HepG2 (cell line): ENCODE results near the gene RABGGTA. TPM values are rescaled to one million over a fixed set of nuclear protein-coding genes. Genes with fewer than 3 reads are reported as not detected.

Source experiments
- ATAD3A ChIP-seq: sonication (generic); formaldehyde crosslinking; IDR thresholded peaks from 2 replicates; pipeline ENCODE4 v1.4.0; 2020; ENCODE audit warnings: missing genetic modification reagents
- CREBL2 ChIP-seq: sonication (generic); formaldehyde crosslinking; IDR thresholded peaks from 2 replicates; pipeline ENCODE4 v1.8.1; 2023; ENCODE audit warnings: missing genetic modification reagents, mild to moderate bottlenecking, borderline replicate concordance
- E2F2 ChIP-seq: sonication (generic); formaldehyde crosslinking; IDR thresholded peaks from 2 replicates; pipeline ENCODE4 v1.4.0; 2020; ENCODE audit warnings: missing genetic modification reagents, borderline replicate concordance
- EED ChIP-seq: sonication (generic); formaldehyde crosslinking; IDR thresholded peaks from 2 replicates; pipeline ENCODE4 v1.5.0; 2020; ENCODE audit warnings: mild to moderate bottlenecking, missing genetic modification reagents
- EHMT2 ChIP-seq: fragments of 200-600 bp; sonication (generic); IDR thresholded peaks from 2 replicates; pipeline ENCODE4 v1.7.0; 2017; ENCODE audit warnings: antibody characterized with exemption, low read depth, low read length, borderline replicate concordance
- GLI4 ChIP-seq: sonication (generic); formaldehyde crosslinking; IDR thresholded peaks from 2 replicates; pipeline ENCODE4 v1.5.1; 2020; ENCODE audit warnings: missing genetic modification reagents, mild to moderate bottlenecking, moderate library complexity, borderline replicate concordance
- HNRNPL ChIP-seq: fragments of 200-400 bp; formaldehyde crosslinking; IDR thresholded peaks from 2 replicates; pipeline ENCODE4 v1.6.1; 2017; ENCODE audit warnings: mild to moderate bottlenecking, low read depth, low read length
- KDM1A ChIP-seq: IDR thresholded peaks from 2 replicates; pipeline ENCODE4 v1.6.1; 2016; ENCODE audit warnings: missing compliant biosample characterization
- KDM3A ChIP-seq: IDR thresholded peaks from 2 replicates; pipeline ENCODE4 v1.6.1; 2018; ENCODE audit warnings: low read depth, missing compliant biosample characterization
- KDM6A ChIP-seq: IDR thresholded peaks from 2 replicates; pipeline ENCODE4 v1.6.1; 2016; ENCODE audit warnings: low read depth
- MAF1 ChIP-seq: sonication (generic); formaldehyde crosslinking; IDR thresholded peaks from 2 replicates; pipeline ENCODE4 v1.5.0; 2020; ENCODE audit warnings: missing genetic modification reagents, borderline replicate concordance
- NFATC3 ChIP-seq: sonication (generic); formaldehyde crosslinking; IDR thresholded peaks from 2 replicates; pipeline ENCODE4 v1.5.1; 2020; ENCODE audit warnings: mild to moderate bottlenecking, missing genetic modification reagents
- NFE2L1 ChIP-seq: sonication (generic); formaldehyde crosslinking; IDR thresholded peaks from 2 replicates; pipeline ENCODE4 v1.4.0; 2020; ENCODE audit warnings: missing genetic modification reagents, mild to moderate bottlenecking, borderline replicate concordance
- NR2F1 ChIP-seq, 2 experiments: fragments of 450-650 bp in 1 of 2; formaldehyde crosslinking in 1 of 2; IDR thresholded peaks; 2 replicates each; pipeline versions ENCODE4 v1.5.0 to v1.6.1; 2016 to 2020; ENCODE audit warnings: mild to moderate bottlenecking in 1 of 2, missing compliant biosample characterization in 1 of 2, missing genetic modification reagents in 1 of 2, moderate library complexity in 1 of 2
- PHF8 ChIP-seq: sonication (generic); formaldehyde crosslinking; IDR thresholded peaks from 2 replicates; pipeline ENCODE4 v1.5.0; 2020; ENCODE audit warnings: missing genetic modification reagents
- POLR2G ChIP-seq: fragments of 200-400 bp; formaldehyde crosslinking; IDR thresholded peaks from 2 replicates; pipeline ENCODE4 v1.6.1; 2018; ENCODE audit warnings: mild to moderate bottlenecking, low read depth, low read length, moderate library complexity
- RXRA ChIP-seq: sonication (generic); formaldehyde crosslinking; IDR thresholded peaks from 2 replicates; pipeline ENCODE4 v1.5.1; 2020; ENCODE audit warnings: missing genetic modification reagents
- SAFB2 ChIP-seq: sonication (generic); formaldehyde crosslinking; IDR thresholded peaks from 2 replicates; pipeline ENCODE4 v1.5.1; 2020; ENCODE audit warnings: missing genetic modification reagents, low read depth, mild to moderate bottlenecking, borderline replicate concordance
- SP1 ChIP-seq, 2 experiments: fragments of 450-650 bp in 1 of 2; sonication (generic) in 1 of 2; formaldehyde crosslinking in 1 of 2; IDR thresholded peaks; 2 replicates each; pipeline versions ENCODE4 v1.4.0 to v1.6.1; 2016 to 2020; ENCODE audit warnings: missing genetic modification reagents in 1 of 2
- ZFP37 ChIP-seq: sonication (generic); formaldehyde crosslinking; IDR thresholded peaks from 2 replicates; pipeline ENCODE4 v1.4.0; 2020; ENCODE audit warnings: missing genetic modification reagents, borderline replicate concordance
- ZNF337 ChIP-seq: sonication (generic); formaldehyde crosslinking; IDR thresholded peaks from 2 replicates; pipeline ENCODE4 v1.5.1; 2020; ENCODE audit warnings: missing genetic modification reagents, low read depth, mild to moderate bottlenecking, borderline replicate concordance
- ZNF34 ChIP-seq: sonication (generic); formaldehyde crosslinking; IDR thresholded peaks from 2 replicates; pipeline ENCODE4 v1.4.0; 2020; ENCODE audit warnings: mild to moderate bottlenecking, missing genetic modification reagents, borderline replicate concordance
- ZNF383 ChIP-seq: sonication (generic); formaldehyde crosslinking; IDR thresholded peaks from 2 replicates; pipeline ENCODE4 v1.4.0; 2020; ENCODE audit warnings: missing genetic modification reagents, mild to moderate bottlenecking, borderline replicate concordance
- ZNF577 ChIP-seq: sonication (generic); formaldehyde crosslinking; IDR thresholded peaks from 2 replicates; pipeline ENCODE4 v1.4.0; 2020; ENCODE audit warnings: mild to moderate bottlenecking, low read depth, missing genetic modification reagents, borderline replicate concordance
- ZNF598 ChIP-seq: sonication (generic); formaldehyde crosslinking; IDR thresholded peaks from 2 replicates; pipeline ENCODE4 v1.5.1; 2020; ENCODE audit warnings: mild to moderate bottlenecking, missing genetic modification reagents, borderline replicate concordance
- polyA plus RNA-seq, 8 experiments: library from polyadenylated mRNA; depleted of rRNA in 3 of 8; stranded (reverse) in 7 of 8; unstranded in 1 of 8; fragments of >200 nt; fragmentation: Illumina TruSeq in 4 of 8; extraction: Trizol in 4 of 8; gene quantifications; 2 replicates each; pipeline versions ENCODE4 v1.2.1 to v1.2.3, GENCODE V29; 2011 to 2016; ENCODE audit warnings: low read depth in 4 of 8, missing spikeins in 1 of 8, mixed read lengths in 1 of 8; ENCODE audit not compliant: insufficient read depth in 1 of 8
- total RNA-seq, 5 experiments: library from RNA; depleted of rRNA; stranded (reverse); fragments of >200 nt; fragmentation: Illumina TruSeq; extraction: Trizol; gene quantifications; 2 replicates each; pipeline ENCODE4 v1.2.3, GENCODE V29; 2016; ENCODE audit warnings: low read depth in 1 of 5
- TF ChIP-seq, protein P1 (sequence below): sonication (generic); formaldehyde crosslinking; IDR thresholded peaks from 2 replicates; pipeline ENCODE4 v1.4.0; 2020; ENCODE audit warnings: missing genetic modification reagents
- TF ChIP-seq, protein P2 (sequence below): sonication (generic); formaldehyde crosslinking; IDR thresholded peaks from 2 replicates; pipeline ENCODE4 v1.5.0; 2020; ENCODE audit warnings: missing genetic modification reagents

RABGGTA gene
- total and polyA plus RNA-seq, 2 of the 13 experiments (the other 11 are each of a cell fraction or from before 2014, with no cell fraction given), result 57.9 to 90.8 TPM

- peak; percentile 69; the same call in 1 of the 2 replicates for TF ChIP-seq GLI4 (CRISPR knock-in tag)
- 0 out of 2 replicates have a peak, but pooled peaks have one; percentile 51 for TF ChIP-seq RXRA (CRISPR knock-in tag)
- TF ChIP-seq EED (CRISPR knock-in tag), result peak; percentile 57; the same call in 1 of the 2 replicates
- no peak for TF ChIP-seq ZNF577 (CRISPR knock-in tag)
- TF ChIP-seq POLR2G, result no peak
- peak; percentile 37; the same call in 1 of the 2 replicates for TF ChIP-seq E2F2 (CRISPR knock-in tag)
- peak; percentile 76; the same call in 1 of the 2 replicates for TF ChIP-seq MAF1
- TF ChIP-seq, protein P1, sequence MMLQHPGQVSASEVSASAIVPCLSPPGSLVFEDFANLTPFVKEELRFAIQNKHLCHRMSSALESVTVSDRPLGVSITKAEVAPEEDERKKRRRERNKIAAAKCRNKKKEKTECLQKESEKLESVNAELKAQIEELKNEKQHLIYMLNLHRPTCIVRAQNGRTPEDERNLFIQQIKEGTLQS, result no peak
- TF ChIP-seq KDM3A (CRISPR knock-in tag), result no peak
- no peak for TF ChIP-seq SAFB2
- TF ChIP-seq ZNF598 (CRISPR knock-in tag), result peak; percentile 68; the same call in 1 of the 2 replicates
- TF ChIP-seq CREBL2 (CRISPR knock-in tag), result 0 out of 2 replicates have a peak, but pooled peaks have one; percentile 78
- no peak for TF ChIP-seq PHF8 (CRISPR knock-in tag)
- peak; percentile 87; the same call in 1 of the 2 replicates for TF ChIP-seq NFE2L1 (CRISPR knock-in tag)
- no peak for TF ChIP-seq EHMT2
- peak; percentile 16; the same call in 1 of the 2 replicates for TF ChIP-seq ZNF34
- peak; percentile 95 for TF ChIP-seq HNRNPL
- TF ChIP-seq SP1 (IDR thresholded peaks at IDR 0.05), result 0 out of 2 replicates have a peak, but pooled peaks have one; percentile 18
- no peak for TF ChIP-seq SP1 (CRISPR knock-in tag; IDR thresholded peaks at IDR 0.05)
- 0 out of 2 replicates have a peak, but pooled peaks have one; percentile 11 for TF ChIP-seq ZFP37
- no peak for TF ChIP-seq ZNF383
- 0 out of 2 replicates have a peak, but pooled peaks have one; percentile 29 for TF ChIP-seq ZNF337 (CRISPR knock-in tag)
- TF ChIP-seq ATAD3A (CRISPR knock-in tag), result peak; percentile 39; the same call in 1 of the 2 replicates
- TF ChIP-seq NFATC3 (CRISPR knock-in tag), result peak; percentile 92; the same call in 1 of the 2 replicates
- peak; percentile 31; the same call in 1 of the 2 replicates for TF ChIP-seq KDM6A (CRISPR knock-in tag)
- peak; percentile 96 for TF ChIP-seq KDM1A
- TF ChIP-seq NR2F1 (CRISPR knock-in tag; IDR thresholded peaks at IDR 0.05), result peak in 1 of 2 experiments; percentile 5; a peak in 1 of 4 replicates
- TF ChIP-seq, protein P2, sequence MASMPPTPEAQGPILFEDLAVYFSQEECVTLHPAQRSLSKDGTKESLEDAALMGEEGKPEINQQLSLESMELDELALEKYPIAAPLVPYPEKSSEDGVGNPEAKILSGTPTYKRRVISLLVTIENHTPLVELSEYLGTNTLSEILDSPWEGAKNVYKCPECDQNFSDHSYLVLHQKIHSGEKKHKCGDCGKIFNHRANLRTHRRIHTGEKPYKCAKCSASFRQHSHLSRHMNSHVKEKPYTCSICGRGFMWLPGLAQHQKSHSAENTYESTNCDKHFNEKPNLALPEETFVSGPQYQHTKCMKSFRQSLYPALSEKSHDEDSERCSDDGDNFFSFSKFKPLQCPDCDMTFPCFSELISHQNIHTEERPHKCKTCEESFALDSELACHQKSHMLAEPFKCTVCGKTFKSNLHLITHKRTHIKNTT (CRISPR knock-in tag), result peak; percentile 34; the same call in 1 of the 2 replicates
These were observed 762 bp downstream of the RABGGTA start (continued) for GRCh38 chr14:24270537-24271133.
